Fibroblast of skin of left quadriceps (primary cell): ENCODE measurements around the gene DMD.
"Not testable (repeated sequence)": the region's sequence is repeated elsewhere in the genome, so short reads cannot be mapped to it uniquely, and the experiment has no call there.

Source experiments
- DNase-seq, 2 experiments: peaks; one replicate each; pipeline ENCODE4 v3.0.0-alpha.2; 2013; ENCODE audit warnings: low read depth in 2 of 2

Gene DMD

DNA sequence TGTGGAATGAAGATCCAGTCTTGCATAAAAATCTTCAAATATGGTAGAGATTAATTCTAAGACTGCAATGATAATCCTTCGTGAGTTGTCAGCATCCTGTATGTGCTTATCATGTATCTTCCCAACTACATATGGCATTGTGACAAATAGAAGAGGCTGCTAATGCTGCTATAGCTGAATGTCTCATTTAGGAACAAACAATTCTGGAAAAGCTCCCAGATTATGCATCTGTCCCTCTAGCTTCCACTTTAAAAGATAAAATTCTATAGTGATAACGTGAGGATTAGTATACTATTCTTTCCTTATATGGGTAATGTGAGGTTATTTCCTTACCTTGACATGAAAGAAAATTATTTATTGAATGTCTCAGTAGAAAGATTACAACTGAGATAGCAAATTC, 930.9 kb downstream of the DMD start:
- no peak for DNase-seq

DNA sequence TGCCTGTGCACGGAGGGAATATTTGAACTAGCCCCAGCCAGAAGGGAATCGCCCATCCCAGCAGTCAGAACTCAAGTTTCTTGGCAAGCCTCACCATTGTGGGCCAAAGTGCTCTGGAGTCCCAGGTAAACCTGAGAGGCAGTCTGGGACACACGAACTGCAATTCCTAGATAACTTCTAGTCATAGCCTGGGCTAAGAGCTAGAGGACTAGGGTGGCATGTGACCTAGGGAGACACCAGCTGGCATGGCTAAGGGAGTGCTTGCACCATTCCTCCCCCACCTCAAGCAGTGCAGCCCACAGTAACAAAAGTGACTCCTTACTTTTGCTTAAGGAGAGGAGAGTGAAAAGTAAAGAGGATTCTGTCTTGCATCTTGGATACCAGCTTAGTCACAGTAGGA, 935.2 kb downstream of the DMD start:
- no peak for DNase-seq

- DNase-seq = no peak
Observed at GRCh38 chrX:32269866-32270265, 941.5 kb downstream of the DMD start.

DNA sequence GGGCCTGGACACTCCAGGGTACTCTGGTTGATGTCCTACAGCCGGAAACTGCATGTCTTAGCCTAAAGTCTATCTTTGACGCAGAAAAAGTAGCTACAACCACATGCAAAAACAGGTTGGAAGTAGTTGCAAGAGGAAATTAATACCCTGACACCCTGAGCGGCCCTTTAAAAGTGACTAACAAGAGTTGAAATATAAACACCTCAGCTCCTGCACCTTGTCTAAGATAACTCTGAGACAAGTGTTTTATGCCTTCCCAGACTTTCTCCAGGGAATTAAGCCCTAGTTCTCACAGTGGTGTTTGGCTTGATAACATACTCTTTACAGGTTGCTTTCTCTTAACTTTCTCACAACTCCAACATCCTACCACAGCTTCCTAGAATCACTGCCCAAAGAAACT, 943.1 kb downstream of the DMD start:
- DNase-seq = no peak

DNA sequence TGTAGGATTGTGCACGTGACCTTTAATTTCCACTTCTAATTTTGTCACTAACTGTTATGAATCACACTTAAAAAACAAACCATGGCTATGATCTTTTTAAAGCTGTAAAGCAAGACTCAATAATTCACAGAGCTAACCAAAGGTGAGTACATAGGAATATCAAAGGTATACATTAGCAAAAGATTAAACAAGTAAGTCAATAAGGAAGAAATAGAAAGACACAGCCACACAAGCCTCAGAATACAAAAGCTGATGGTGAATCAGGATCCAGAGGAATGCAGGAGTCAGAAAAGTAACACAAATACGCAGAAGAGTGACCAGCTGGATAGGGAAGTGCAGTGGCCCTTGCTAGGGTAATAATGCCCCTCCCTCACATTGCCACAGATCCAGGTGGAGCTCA, 943.6 kb downstream of the DMD start:
- DNase-seq = no peak

GRCh38 chrX:32246675-32247074, 964.7 kb downstream of the DMD start:
- DNase-seq = not testable (repeated sequence)

- DNase-seq = no peak
Observed at GRCh38 chrX:32195611-32196010, 1015.7 kb downstream of the DMD start.

- DNase-seq = no peak
Observed at GRCh38 chrX:32191316-32191715, 1020.0 kb downstream of the DMD start.

DNA sequence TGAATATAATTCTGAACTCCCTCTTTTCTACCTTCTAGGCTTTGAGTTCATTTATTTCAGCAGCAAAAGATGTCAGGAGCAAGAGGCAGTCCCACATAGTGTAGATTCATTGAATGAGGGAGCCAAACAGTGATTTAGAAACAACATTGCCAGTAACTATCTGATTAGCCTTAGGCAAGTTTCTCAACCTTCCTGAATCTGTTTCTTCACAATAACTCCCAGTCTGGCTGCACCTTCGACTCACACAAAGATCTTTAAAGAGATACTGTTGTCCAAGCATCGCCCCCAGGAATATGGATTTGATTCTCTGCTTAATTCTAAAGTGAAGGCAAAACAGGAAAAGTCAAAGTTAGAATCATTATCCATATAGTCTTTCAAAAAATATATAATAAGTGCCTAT, 1026.2 kb downstream of the DMD start:
- no peak for DNase-seq

DNA sequence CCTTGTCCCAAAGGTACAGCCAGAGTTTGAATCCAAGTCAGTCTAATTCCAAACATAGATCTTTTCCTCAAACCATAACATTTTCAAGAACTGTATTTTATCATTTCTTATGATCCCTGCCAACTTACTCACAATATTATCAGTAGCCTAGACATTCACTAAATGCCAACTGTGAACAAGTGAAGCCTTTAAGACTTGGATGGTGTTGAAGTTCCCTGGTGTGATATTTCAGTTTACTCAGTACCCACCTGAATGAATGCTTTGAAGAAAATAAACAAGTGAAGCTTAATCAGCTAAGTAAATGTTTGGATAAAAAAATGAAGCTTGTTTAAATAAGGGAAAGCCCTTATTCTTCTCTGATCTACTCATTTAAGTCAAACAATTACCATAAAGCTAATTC, 1028.3 kb downstream of the DMD start:
- DNase-seq = no peak

DNA sequence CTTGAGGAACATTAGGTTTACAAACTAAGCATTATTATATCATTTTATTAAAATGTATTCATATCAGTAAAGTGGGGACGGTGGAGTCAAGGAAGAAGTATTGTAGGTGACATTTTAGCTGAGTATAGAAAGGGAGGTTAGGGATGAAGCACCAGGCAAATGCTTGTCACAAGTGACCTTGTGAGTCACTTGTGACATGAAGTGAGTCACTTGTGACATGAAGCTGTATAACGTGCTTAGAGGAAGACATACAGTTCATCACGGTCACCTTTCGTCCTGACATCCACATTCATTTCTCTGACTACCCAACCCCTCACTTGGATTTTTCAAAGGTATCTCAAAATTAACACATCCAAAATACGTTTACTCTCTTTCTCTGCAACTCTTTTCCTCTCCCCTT, 1034.8 kb downstream of the DMD start:
- DNase-seq = no peak

DNA sequence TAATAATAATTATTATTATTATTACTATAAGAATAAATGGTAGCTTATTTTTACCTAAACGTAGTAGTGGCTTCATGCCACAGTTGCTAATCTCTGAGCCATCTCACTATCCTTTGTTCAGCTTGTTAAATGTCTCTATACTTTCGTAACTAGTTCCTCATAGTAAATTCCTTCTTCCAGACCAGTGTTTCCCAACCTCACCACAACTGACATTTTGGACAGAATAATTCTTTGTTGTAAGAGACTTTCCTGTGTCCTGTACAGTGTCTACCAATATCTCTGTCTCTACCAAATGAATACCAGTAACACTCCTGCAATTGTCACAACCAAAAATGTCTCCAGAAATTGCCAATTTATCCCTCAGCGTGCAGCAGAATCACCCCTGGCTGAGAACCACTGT, 1040.9 kb downstream of the DMD start:
- DNase-seq = no peak

DNA sequence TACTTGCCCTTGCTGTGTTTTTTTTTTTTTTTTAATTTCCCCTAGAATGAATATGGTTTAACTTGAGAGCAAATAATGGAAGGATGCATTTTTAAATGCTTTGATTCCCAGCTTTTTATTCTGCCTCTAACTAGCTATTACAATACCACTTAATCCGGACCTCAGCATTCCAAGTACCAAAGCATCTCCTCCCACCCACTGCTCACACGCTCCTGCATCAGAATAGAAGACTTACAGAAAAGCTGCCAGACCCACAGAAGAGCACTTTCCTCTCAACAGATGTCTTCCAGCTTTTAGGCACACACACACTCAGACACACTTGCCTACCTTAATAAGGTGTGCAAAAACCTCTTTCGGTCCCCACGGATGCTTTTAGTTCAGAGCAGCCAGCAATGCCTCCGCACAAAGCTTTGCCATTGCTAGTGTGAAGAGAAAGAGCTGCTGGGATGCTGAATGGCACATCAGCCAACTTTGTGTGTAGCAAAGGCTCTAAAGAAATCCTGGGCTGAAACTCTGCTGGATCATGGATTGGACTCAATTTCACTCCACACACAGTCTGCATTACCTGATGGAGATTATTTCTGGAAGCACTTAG, 1056.2 kb downstream of the DMD start:
- DNase-seq = no peak

DNA sequence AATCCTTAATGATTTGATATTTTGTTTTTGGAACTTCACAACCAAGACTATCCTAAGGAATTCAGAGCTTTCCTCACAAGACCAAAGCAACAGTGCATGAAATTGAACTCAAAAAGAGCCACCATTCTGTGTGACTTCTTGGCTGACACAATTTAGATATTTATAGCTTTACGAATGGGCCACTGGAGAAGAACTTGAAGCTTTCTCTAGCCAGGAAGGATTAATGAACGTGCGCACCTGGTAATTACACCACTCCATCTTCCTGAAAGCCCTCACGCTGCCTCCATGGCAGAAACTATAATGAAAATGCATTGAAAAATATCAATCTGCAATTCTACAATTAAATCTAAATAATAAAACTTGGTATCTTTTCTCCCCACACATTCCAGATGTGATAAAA, 1057.8 kb downstream of the DMD start:
- DNase-seq = no peak

DNA sequence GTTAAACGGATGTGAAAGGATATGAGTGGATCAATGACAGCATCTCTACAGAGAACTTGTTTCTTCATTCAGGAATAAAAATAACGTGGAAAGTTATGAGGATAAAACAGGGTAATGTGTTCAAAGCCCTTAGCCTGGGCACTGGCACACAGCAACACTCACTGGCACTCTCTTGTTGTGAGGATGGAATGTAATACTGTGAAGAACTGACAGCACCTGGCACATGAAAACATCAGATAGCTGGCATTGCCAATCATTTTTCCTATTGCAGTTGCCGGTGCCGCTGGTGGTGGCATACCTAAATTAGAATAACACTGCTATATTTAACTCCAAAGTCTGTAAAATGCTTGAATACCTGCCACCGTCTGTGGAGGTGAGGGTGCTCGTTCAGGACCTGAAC, 1061.2 kb downstream of the DMD start:
- DNase-seq = no peak

GRCh38 chrX:32141841-32142240, 1069.5 kb downstream of the DMD start:
- DNase-seq = no peak

DNA sequence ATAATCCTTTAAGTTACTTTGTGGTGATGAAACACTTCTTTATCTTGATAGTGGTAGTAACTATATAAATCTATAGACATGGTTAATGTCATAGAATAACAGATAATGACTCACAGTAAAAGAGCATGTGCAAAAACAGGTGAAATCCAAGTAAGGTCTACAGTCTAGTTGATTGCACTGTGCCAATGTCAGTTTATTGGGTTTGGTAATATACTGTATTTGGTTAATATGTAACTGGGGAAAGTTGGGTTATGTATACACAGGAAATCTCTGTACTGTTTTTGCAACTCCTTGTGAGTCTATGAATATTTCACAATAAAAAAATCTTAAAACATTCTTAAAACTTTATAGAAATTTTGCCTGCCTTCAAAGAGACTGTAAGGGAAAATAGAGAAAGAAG, 1071.9 kb downstream of the DMD start:
- DNase-seq = no peak

GRCh38 chrX:32137525-32137924, 1073.8 kb downstream of the DMD start:
- DNase-seq = no peak

GRCh38 chrX:32126997-32127396, 1084.4 kb downstream of the DMD start:
- no peak for DNase-seq

DNA sequence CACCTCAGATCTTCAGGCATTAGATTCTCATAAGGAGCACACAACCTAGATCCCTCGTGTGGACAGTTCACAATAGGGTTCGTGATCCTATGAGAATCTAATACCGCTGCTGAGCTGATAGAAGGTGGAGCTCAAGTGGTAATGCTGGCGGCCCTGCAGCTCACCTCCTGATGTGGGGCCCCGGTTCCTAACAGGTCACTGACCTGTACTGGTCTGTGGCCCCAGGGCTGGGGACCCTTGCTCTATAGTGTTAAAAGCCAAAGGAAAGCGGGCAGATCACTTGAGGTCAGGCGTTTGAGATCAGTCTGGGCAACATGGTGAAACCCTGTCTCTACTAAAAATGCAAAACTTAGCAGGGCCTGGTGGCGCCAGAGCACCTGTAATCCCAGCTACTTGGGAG, 1092.5 kb downstream of the DMD start:
- DNase-seq = no peak

DNA sequence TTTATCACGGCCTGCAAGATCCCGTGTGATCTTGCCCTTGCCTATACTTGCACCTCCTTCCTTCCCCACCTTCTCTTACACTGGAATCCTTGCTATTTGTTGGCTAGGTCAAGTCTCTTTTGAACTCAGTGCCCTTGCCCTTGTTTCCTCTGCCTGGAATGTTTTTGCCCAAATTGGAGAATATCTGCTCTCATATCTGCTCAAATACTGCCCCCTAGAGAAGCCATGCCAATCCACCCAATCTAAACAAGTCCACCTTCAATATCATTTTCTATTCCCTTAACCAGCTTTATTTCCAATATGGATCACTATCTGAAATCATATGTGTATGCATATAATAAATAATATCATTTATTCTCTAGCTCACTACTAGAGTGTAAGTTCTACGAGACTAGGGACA, 1095.3 kb downstream of the DMD start:
- DNase-seq = no peak

DNA sequence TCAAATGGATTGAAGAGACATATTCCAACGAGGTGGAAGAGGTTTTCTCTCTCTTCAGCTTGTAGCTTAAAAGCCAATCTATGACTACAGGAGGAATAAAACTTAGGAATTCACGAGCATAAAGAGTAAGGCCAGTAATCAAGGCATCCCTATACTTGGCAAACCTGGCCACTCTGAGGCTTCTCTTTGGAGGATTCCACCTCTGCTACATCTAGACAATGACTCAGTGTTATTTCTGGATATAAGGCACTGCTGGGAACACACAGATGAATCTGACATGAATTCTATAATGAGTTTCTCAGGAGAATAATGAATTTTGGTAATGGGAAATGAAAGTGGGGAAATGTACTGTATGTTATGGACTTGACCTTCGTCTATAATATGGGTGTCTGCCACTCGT, 1123.7 kb downstream of the DMD start:
- DNase-seq = no peak

- DNase-seq = no peak
Observed at GRCh38 chrX:32084757-32085156, 1126.6 kb downstream of the DMD start.

DNA sequence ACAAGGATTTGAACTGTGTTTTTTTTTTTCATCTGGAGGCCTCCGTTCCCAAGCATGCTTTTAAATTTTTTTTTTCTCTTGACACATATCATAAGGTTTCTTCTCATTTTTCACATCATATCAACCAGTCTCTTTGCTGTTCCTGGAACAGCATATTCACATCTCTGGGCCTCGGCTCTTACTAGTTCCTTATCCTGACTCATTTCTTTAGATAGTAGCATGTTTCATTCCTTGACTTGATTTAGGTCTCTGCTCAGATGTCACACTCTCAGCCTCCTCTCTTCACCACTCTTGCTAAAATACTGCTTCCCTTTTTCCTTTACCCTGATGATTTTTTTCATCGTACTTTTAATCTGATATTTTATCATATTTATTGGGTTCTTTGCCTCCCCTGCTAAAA, 1163.1 kb downstream of the DMD start:
- DNase-seq = no peak

- DNase-seq = no peak
Observed at GRCh38 chrX:32045149-32045548, 1166.2 kb downstream of the DMD start.
